ENCODE data around the gene YWHAQ. TPM values are rescaled to one million over a fixed set of nuclear protein-coding genes. Genes with fewer than 3 reads are reported as not detected.
"Not testable (repeated sequence)": the region's sequence is repeated elsewhere in the genome, so short reads cannot be mapped to it uniquely, and the experiment has no call there.

Gene YWHAQ
- total RNA-seq, 4 donors from 2014 or later = 223 to 239 (median 230) TPM

DNA sequence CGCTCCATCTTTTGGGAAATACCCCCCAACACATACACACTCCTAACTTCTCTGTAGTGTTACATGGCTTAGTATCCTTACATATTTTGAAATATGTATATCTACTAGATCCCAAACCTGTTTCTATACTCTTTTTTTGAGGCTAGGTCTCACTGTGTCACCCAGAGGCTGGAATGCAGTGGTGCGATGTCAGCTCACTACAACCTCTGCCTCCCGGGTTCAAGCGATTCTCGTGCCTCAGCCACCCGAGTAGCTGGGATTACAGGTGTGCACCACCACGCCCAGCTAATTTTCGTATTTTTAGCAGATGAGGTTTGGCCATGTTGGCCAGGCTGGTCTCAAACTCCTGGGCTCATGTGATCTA is 19.3 kb downstream of the YWHAQ start:
- H3K27me3 ChIP-seq; DNase-seq (ENCODE audit: extremely low spot score); H3K36me3 ChIP-seq; intact Hi-C loops (cut with DNase I); H3K4me3 ChIP-seq; H3K9me3 ChIP-seq: not testable (repeated sequence)
- Histone ChIP-seq H3K4me1 (peaks cover 66 to 97% (median 95%) of the 10 kb centered on the region in 4 donors), H3K27ac (replicated peaks in 1 of 4) (peak overlapping the region in 1 of 4 donors; percentile 7)
- 98% methylated on average over 8 of the region's 8 CpGs for WGBS
- TF ChIP-seq, protein P1, sequence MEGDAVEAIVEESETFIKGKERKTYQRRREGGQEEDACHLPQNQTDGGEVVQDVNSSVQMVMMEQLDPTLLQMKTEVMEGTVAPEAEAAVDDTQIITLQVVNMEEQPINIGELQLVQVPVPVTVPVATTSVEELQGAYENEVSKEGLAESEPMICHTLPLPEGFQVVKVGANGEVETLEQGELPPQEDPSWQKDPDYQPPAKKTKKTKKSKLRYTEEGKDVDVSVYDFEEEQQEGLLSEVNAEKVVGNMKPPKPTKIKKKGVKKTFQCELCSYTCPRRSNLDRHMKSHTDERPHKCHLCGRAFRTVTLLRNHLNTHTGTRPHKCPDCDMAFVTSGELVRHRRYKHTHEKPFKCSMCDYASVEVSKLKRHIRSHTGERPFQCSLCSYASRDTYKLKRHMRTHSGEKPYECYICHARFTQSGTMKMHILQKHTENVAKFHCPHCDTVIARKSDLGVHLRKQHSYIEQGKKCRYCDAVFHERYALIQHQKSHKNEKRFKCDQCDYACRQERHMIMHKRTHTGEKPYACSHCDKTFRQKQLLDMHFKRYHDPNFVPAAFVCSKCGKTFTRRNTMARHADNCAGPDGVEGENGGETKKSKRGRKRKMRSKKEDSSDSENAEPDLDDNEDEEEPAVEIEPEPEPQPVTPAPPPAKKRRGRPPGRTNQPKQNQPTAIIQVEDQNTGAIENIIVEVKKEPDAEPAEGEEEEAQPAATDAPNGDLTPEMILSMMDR (IDR thresholded peaks at IDR 0.05) = peak in 1 of 3 experiments; percentile 3

DNA sequence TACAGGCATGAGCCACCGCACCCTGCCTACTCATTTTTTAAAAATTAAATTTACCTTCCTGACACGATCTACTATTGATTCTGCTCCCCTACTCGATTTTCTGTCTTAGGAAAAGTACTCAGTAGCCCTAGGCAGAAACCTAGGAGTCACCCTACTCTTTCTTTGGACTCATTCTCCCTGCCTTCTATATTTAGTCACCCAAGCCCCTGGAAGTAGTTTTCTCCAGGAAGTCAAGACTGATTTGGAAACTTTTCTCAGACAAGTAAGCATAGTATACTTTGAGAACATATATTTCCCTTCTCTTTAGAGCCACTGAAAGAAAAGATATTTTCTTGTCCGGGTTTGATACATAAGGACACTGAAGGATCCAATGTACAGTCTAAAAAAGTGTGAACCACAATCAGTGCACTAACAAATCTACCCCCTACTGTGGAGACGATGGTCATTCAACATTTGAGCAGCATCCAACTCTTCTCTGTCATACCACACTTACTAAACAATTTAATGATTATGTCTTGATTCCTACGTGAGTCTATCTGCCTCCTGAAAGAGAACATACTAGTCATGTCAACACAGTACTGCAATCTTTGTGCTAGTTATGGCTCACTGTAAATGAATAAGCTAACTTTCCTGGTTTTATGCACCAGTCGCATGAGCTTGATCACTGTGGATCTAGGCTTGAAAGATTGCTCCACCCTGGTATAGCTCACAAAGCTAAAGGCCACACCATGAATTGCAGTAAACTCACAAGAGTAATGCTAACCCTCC is 19.8 kb downstream of the YWHAQ start:
- no peak for DNase-seq (ENCODE audit: extremely low spot score)
- H3K36me3 ChIP-seq = no peaks in the 10 kb centered on the region
- intact Hi-C loops (cut with DNase I) = no loop called here
- WGBS = 78% methylated on average over 7 of the region's 7 CpGs
- TF ChIP-seq EP300 (IDR thresholded peaks at IDR 0.05) = no peak
- TF ChIP-seq POLR2A (IDR thresholded peaks at IDR 0.05; ENCODE audit: low read depth) = no peak
- TF ChIP-seq, protein P1 (IDR thresholded peaks at IDR 0.05) = no peak
- TF ChIP-seq POLR2AphosphoS5 (IDR thresholded peaks at IDR 0.05) = no peak
- H3K4me1 ChIP-seq = peaks cover 64 to 100% (median 99%) of the 10 kb centered on the region in 4 donors
- peak overlapping the region in 1 of 4 donors; percentile 7 for H3K27ac ChIP-seq (replicated peaks in 1 of 4)
- no peak overlapping the region for H3K4me3 ChIP-seq
- no peaks in the 10 kb centered on the region for H3K9me3 ChIP-seq
- H3K27me3 ChIP-seq = no peaks in the 10 kb centered on the region

DNA sequence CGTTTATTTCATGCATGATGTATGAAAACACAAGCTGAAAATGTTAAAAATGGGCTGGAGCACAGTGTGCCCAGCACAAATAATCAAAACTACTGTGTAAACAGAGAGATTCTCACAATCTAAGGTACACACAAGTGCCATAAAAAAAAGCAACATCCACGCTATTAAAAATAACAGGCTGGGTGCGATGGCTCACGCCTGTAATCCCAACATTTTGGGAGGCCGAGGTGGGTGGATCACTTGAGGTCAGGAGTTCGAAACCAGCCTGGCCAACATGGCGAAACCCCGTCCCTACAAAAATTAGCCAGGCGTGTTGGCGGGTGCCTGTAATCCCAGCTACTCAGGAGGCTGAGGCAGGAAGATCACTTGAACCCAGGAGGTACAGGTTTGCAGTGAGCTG is 22.3 kb downstream of the YWHAQ start:
- Histone ChIP-seq H3K4me1 (peaks cover 39 to 80% (median 77%) of the 10 kb centered on the region in 4 donors), H3K4me3 (peak overlapping the region in 3 of 4 donors; percentile 26 to 43 (median 36)), H3K27ac (replicated peaks in 1 of 4) (peak overlapping the region; percentile 77 to 81 (median 78))
- H3K27me3 ChIP-seq; H3K36me3 ChIP-seq; intact Hi-C loops (cut with DNase I); DNase-seq (ENCODE audit: extremely low spot score); H3K9me3 ChIP-seq: not testable (repeated sequence)
- 79% methylated on average over 9 of the region's 10 CpGs for WGBS

DNA sequence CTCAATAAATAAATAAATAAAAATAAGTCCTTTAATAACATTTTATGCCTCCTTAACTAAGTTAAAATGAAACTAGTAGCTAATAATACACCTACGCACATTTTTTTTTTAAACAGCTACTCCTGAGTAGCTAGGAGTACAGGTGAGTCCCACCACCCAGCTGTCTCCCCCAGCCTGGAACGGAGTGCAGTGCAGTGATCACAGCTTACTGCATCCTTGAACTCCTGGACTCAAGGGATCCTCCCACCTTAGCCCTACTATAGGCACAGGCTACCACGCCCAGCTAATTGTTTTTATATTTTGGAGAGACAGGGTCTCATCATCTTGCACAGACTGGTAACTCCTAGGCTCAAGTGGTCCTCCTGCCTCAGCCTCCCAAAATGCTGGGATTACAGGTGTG is 28.4 kb downstream of the YWHAQ start:
- DNase-seq (ENCODE audit: extremely low spot score) = no peak
- TF ChIP-seq POLR2AphosphoS5 (IDR thresholded peaks at IDR 0.05) = no peak
- no peak for TF ChIP-seq POLR2A (IDR thresholded peaks at IDR 0.05; ENCODE audit: low read depth)
- TF ChIP-seq, protein P1 (IDR thresholded peaks at IDR 0.05) = no peak
- Histone ChIP-seq H3K4me1 (peaks cover 0 to 21% (median 17%) of the 10 kb centered on the region in 4 donors), H3K36me3 (peaks cover 0 to 30% (median 19%) of the 10 kb centered on the region in 4 donors), H3K27ac (replicated peaks in 1 of 4) (no peak overlapping the region), H3K4me3 (no peak overlapping the region), H3K9me3 (peaks cover 0 to 14% (median 6%) of the 10 kb centered on the region in 4 donors), H3K27me3 (no peaks in the 10 kb centered on the region)
- 98% methylated on average over 3 of the region's 3 CpGs for WGBS
- intact Hi-C loops (cut with DNase I) = no loop called here

DNA sequence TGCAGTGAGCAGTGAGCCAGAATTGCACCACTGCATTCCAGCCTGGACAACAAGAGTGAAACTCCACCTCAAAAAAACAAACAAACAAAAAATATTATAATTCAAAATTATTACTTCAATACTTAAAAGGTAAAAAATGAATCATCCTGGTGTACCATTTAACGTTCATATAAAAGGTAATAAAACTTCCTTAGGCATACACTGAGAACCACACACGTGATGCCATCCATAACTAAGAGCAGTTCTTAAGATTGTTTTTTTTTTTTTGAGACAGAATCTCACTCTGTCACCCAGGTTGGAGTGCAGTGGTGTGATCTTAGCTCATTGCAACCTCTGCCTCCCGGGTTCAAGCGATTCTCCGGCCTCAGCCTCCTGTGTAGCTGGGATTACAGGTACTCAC is 29.4 kb downstream of the YWHAQ start:
- no peaks in the 10 kb centered on the region for H3K27me3 ChIP-seq
- peaks cover 4 to 17% (median 11%) of the 10 kb centered on the region in 4 donors for H3K4me1 ChIP-seq
- no peak for DNase-seq (ENCODE audit: extremely low spot score)
- H3K9me3 ChIP-seq = peaks cover 0 to 14% (median 6%) of the 10 kb centered on the region in 4 donors
- no peak overlapping the region for H3K27ac ChIP-seq (replicated peaks in 1 of 4)
- intact Hi-C loops (cut with DNase I) = no loop called here
- peaks cover 0 to 30% (median 19%) of the 10 kb centered on the region in 4 donors for H3K36me3 ChIP-seq
- WGBS = 95% methylated on average over 5 of the region's 5 CpGs
- H3K4me3 ChIP-seq = no peak overlapping the region
- no peak for TF ChIP-seq POLR2A (IDR thresholded peaks at IDR 0.05; ENCODE audit: low read depth)
- TF ChIP-seq EP300 (IDR thresholded peaks at IDR 0.05) = no peak
- no peak for TF ChIP-seq POLR2AphosphoS5 (IDR thresholded peaks at IDR 0.05)
- TF ChIP-seq, protein P1 (IDR thresholded peaks at IDR 0.05) = no peak
